K562 (cell line): ENCODE measurements around the gene JUN. TPM values are rescaled to one million over a fixed set of nuclear protein-coding genes. Genes with fewer than 3 reads are reported as not detected.

Experiments used
- CC2D1A ChIP-seq: fragments of 450-650 bp; IDR thresholded peaks from 2 replicates; pipeline ENCODE4 v1.6.1; 2017; ENCODE audit warnings: mild to moderate bottlenecking
- CSDE1 ChIP-seq, 2 experiments: fragments of 450-650 bp; IDR thresholded peaks; 2 replicates each; pipeline ENCODE4 v1.6.1; 2016; ENCODE audit warnings: mild to moderate bottlenecking in 1 of 2
- MCM7 ChIP-seq, 2 experiments: fragments of 450-650 bp; IDR thresholded peaks; 2 replicates each; pipeline ENCODE4 v1.6.1; 2016 to 2018
- MEF2D ChIP-seq: conservative IDR thresholded peaks from 2 replicates; pipeline ENCODE4 v1.6.1; 2016; ENCODE audit warnings: low read depth, missing genetic modification characterization, missing compliant biosample characterization
- MYC ChIP-seq, 2 experiments: fragments of 250-450 bp in 1 of 2; sonication (Bioruptor Pico) in 1 of 2; IDR thresholded peaks; 2 replicates each; pipeline versions ENCODE4 v1.5.1 to v1.6.1; 2012 to 2021; ENCODE audit warnings: low read depth in 2 of 2, borderline replicate concordance in 1 of 2, improper control_type of control experiment in 1 of 2, low read length in 1 of 2, mild to moderate bottlenecking in 1 of 2, moderate library complexity in 1 of 2
- SAFB ChIP-seq: fragments of 200-400 bp; formaldehyde crosslinking; IDR thresholded peaks from 2 replicates; pipeline ENCODE4 v1.6.1; 2017; ENCODE audit warnings: low read depth, low read length, borderline replicate concordance
- ZNF431 ChIP-seq: sonication (generic); formaldehyde crosslinking; IDR thresholded peaks from 2 replicates; pipeline ENCODE4 v1.8.0; 2022; ENCODE audit warnings: mild to moderate bottlenecking, missing genetic modification reagents
- polyA plus RNA-seq, 8 experiments: library from polyadenylated mRNA; depleted of rRNA in 4 of 8; stranded (reverse) in 5 of 8; unstranded in 3 of 8; fragments of >200 nt; fragmentation: Nextera tagmentation in 2 of 8; fragmentation: Illumina TruSeq in 1 of 8; extraction: Ambion mirVana in 2 of 8; extraction: Trizol in 1 of 8; gene quantifications; 2 replicates each; pipeline versions ENCODE4 v1.2.1 to v1.2.3, GENCODE V29; 2011 to 2014; ENCODE audit warnings: inconsistent platforms in 1 of 8, missing spikeins in 1 of 8
- total RNA-seq, 7 experiments: library from RNA; depleted of rRNA in 6 of 7; stranded (reverse); fragments of >200 nt in 6 of 7; fragmentation: Illumina TruSeq in 2 of 7; extraction: Trizol in 2 of 7; gene quantifications; 2 replicates each; pipeline versions ENCODE4 v1.2.1 to v1.2.3, GENCODE V29; 2011 to 2021; ENCODE audit warnings: low replicate concordance in 1 of 7
- TF ChIP-seq, protein P1 (sequence below): fragments of 200-600 bp; sonication (generic); IDR thresholded peaks from one replicate; pipeline ENCODE4 v1.6.1; 2012; ENCODE audit warnings: mild to moderate bottlenecking, low read depth, low read length, inconsistent platforms
- TF ChIP-seq, protein P2 (sequence below): sonication (generic); formaldehyde crosslinking; IDR thresholded peaks from 2 replicates; pipeline ENCODE4 v1.8.0; 2022; ENCODE audit warnings: mild to moderate bottlenecking, missing genetic modification reagents

The JUN gene
- total and polyA plus RNA-seq, 9 of the 15 experiments (the other 6 are each of a cell fraction or from before 2014, with no cell fraction given) = 0.32 to 23.4 (median 4.0) TPM

DNA sequence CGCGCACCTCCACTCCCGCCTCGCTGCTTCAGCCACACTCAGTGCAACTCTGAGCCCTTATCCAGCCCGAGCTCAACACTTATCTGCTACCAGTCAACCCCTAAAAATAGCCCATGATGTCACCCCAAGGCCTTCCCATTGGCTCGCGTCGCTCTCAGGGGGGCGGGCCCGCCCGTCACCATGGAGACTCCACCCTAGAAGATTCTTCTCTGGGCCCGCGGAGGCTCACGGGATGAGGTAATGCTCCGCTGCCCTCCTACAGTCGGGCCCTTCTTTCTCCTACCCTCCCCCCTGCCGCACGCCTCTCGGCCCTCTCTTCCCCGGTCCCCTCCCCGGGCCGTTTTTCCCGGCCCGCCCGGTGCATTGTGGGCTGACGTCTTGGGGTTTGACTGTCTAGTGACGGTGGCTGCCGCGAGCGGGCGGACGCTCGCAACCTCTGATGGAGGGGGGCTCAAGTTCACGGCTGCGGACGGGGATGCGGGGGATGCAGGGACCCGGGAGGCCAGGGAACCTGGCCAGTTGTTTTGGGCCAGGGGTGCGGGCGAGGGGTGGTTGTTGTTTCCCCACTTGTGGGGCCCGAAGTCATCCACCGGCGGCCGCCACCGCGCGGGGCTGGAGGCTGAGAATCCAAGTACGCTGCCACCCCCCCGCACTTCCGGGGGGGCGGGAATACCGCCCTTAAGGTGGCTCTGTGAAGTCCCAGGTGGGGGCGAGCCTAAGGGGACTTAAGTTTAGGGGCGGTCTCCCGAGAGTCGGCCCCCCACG, at the start of gene JUN (continued):
- TF ChIP-seq, protein P1, sequence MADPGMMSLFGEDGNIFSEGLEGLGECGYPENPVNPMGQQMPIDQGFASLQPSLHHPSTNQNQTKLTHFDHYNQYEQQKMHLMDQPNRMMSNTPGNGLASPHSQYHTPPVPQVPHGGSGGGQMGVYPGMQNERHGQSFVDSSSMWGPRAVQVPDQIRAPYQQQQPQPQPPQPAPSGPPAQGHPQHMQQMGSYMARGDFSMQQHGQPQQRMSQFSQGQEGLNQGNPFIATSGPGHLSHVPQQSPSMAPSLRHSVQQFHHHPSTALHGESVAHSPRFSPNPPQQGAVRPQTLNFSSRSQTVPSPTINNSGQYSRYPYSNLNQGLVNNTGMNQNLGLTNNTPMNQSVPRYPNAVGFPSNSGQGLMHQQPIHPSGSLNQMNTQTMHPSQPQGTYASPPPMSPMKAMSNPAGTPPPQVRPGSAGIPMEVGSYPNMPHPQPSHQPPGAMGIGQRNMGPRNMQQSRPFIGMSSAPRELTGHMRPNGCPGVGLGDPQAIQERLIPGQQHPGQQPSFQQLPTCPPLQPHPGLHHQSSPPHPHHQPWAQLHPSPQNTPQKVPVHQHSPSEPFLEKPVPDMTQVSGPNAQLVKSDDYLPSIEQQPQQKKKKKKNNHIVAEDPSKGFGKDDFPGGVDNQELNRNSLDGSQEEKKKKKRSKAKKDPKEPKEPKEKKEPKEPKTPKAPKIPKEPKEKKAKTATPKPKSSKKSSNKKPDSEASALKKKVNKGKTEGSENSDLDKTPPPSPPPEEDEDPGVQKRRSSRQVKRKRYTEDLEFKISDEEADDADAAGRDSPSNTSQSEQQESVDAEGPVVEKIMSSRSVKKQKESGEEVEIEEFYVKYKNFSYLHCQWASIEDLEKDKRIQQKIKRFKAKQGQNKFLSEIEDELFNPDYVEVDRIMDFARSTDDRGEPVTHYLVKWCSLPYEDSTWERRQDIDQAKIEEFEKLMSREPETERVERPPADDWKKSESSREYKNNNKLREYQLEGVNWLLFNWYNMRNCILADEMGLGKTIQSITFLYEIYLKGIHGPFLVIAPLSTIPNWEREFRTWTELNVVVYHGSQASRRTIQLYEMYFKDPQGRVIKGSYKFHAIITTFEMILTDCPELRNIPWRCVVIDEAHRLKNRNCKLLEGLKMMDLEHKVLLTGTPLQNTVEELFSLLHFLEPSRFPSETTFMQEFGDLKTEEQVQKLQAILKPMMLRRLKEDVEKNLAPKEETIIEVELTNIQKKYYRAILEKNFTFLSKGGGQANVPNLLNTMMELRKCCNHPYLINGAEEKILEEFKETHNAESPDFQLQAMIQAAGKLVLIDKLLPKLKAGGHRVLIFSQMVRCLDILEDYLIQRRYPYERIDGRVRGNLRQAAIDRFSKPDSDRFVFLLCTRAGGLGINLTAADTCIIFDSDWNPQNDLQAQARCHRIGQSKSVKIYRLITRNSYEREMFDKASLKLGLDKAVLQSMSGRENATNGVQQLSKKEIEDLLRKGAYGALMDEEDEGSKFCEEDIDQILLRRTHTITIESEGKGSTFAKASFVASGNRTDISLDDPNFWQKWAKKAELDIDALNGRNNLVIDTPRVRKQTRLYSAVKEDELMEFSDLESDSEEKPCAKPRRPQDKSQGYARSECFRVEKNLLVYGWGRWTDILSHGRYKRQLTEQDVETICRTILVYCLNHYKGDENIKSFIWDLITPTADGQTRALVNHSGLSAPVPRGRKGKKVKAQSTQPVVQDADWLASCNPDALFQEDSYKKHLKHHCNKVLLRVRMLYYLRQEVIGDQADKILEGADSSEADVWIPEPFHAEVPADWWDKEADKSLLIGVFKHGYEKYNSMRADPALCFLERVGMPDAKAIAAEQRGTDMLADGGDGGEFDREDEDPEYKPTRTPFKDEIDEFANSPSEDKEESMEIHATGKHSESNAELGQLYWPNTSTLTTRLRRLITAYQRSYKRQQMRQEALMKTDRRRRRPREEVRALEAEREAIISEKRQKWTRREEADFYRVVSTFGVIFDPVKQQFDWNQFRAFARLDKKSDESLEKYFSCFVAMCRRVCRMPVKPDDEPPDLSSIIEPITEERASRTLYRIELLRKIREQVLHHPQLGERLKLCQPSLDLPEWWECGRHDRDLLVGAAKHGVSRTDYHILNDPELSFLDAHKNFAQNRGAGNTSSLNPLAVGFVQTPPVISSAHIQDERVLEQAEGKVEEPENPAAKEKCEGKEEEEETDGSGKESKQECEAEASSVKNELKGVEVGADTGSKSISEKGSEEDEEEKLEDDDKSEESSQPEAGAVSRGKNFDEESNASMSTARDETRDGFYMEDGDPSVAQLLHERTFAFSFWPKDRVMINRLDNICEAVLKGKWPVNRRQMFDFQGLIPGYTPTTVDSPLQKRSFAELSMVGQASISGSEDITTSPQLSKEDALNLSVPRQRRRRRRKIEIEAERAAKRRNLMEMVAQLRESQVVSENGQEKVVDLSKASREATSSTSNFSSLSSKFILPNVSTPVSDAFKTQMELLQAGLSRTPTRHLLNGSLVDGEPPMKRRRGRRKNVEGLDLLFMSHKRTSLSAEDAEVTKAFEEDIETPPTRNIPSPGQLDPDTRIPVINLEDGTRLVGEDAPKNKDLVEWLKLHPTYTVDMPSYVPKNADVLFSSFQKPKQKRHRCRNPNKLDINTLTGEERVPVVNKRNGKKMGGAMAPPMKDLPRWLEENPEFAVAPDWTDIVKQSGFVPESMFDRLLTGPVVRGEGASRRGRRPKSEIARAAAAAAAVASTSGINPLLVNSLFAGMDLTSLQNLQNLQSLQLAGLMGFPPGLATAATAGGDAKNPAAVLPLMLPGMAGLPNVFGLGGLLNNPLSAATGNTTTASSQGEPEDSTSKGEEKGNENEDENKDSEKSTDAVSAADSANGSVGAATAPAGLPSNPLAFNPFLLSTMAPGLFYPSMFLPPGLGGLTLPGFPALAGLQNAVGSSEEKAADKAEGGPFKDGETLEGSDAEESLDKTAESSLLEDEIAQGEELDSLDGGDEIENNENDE = no peak
- TF ChIP-seq CSDE1 (IDR thresholded peaks at IDR 0.05) (peak in 1 of 2 experiments; percentile 84; a peak in 2 of 4 replicates), MCM7 (IDR thresholded peaks at IDR 0.05) (no peak), MYC (IDR thresholded peaks at IDR 0.05; ENCODE audit: low read depth, low read length) (peak; percentile 62; the same call in 1 of the 2 replicates), MYC (CRISPR knock-in tag; IDR thresholded peaks at IDR 0.05; ENCODE audit: borderline replicate concordance, low read depth) (peak; percentile 75; the same call in 1 of the 2 replicates), CC2D1A (no peak), SAFB (no peak), ZNF431 (CRISPR knock-in tag) (no peak), MEF2D (tag) (peak; percentile 99)
- TF ChIP-seq, protein P2, sequence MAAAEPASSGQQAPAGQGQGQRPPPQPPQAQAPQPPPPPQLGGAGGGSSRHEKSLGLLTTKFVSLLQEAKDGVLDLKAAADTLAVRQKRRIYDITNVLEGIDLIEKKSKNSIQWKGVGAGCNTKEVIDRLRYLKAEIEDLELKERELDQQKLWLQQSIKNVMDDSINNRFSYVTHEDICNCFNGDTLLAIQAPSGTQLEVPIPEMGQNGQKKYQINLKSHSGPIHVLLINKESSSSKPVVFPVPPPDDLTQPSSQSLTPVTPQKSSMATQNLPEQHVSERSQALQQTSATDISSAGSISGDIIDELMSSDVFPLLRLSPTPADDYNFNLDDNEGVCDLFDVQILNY (CRISPR knock-in tag) = no peak
